ENCODE data around the gene MTX3.

DNA sequence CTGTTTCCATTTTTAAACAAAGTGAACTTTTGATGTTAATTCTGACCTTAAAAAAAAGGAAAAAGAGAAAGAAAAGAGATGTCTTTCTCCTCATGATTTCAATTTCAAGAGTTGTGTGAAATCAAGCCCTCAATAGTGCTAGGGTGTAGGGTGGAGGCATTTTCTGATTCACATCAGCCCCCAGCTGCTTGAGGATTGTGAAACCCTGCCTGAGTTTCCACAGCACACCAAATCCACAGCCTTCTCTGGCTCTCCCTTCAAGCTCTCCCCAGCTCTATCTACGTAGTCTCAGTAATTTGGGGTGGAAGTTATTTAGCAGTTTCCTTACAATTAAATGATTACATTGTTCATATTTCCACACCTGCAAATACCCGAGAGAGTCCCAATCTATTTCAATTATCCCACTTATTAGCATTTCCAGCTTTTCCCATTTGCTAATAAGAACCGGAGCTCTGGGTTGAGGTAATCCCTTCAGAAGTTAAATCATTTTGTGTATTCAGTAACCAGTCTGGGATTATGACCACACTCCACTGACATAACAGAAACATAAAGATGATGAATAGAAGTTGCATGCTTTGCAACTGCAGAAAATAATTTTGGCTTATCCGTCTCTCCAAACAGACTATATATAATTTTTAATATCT lies 54.9 kb downstream of the MTX3 start:
- TF ChIP-seq, protein P1, sequence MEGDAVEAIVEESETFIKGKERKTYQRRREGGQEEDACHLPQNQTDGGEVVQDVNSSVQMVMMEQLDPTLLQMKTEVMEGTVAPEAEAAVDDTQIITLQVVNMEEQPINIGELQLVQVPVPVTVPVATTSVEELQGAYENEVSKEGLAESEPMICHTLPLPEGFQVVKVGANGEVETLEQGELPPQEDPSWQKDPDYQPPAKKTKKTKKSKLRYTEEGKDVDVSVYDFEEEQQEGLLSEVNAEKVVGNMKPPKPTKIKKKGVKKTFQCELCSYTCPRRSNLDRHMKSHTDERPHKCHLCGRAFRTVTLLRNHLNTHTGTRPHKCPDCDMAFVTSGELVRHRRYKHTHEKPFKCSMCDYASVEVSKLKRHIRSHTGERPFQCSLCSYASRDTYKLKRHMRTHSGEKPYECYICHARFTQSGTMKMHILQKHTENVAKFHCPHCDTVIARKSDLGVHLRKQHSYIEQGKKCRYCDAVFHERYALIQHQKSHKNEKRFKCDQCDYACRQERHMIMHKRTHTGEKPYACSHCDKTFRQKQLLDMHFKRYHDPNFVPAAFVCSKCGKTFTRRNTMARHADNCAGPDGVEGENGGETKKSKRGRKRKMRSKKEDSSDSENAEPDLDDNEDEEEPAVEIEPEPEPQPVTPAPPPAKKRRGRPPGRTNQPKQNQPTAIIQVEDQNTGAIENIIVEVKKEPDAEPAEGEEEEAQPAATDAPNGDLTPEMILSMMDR (IDR thresholded peaks at IDR 0.05; ENCODE audit: low read depth, low read length, poor library complexity, severe bottlenecking) = no peak
- TF ChIP-seq EZH2phosphoT487 (IDR thresholded peaks at IDR 0.05; ENCODE audit: borderline replicate concordance, low read length) = no peak

Data from DOHH2 (cell line).